GM13976 (cell line): ENCODE measurements around the gene PAQR5.

Experiments used
- DNase-seq: peaks from one replicate; pipeline ENCODE4 v3.0.0; 2012; ENCODE audit warnings: low spot score
- CTCF ChIP-seq: IDR thresholded peaks from 2 replicates; pipeline ENCODE4 v1.5.1; 2012; ENCODE audit warnings: borderline replicate concordance, mild to moderate bottlenecking; ENCODE audit not compliant: insufficient read depth; ENCODE audit errors: extremely low read depth, missing control alignments, control extremely low read depth
- in situ Hi-C: fragments of 300-500 bp; cut with MboI; formaldehyde crosslinking; loops from one replicate; pipeline ENCODE4 v1.12.0; 2022; ENCODE audit warnings: low sequenced_read_pairs, mixed read lengths, inconsistent platforms; ENCODE audit not compliant: unreplicated experiment

Gene PAQR5

DNA sequence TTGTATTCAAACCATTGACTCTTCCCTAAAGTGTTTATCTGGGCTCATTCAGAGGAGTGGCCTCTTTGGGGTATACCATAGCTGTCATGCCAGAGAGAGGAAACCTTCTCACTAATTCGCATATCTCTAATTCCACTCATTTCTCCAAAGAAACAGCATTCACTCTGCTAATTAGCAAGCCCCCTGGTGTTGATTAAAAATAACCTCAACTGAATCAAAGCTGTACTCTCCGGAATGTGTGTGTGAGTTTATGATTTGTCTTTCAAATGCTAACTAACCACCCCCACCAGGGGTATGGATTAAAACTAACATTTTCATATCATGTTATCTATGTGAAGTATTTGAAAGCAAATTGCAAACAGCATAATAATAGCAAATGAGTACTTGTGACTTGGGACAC is 45.5 kb downstream of the PAQR5 start:
- no peak for TF ChIP-seq CTCF
- in situ Hi-C loops: no loop called here
- no peak for DNase-seq

GRCh38 chr15:69346112-69346511 is 47.4 kb downstream of the PAQR5 start:
- TF ChIP-seq CTCF: no peak
- in situ Hi-C loops: no loop called here
- DNase-seq: no peak

GRCh38 chr15:69351333-69351732 is 52.6 kb downstream of the PAQR5 start:
- in situ Hi-C loops: no loop called here
- DNase-seq: no peak
- TF ChIP-seq CTCF: no peak

DNA sequence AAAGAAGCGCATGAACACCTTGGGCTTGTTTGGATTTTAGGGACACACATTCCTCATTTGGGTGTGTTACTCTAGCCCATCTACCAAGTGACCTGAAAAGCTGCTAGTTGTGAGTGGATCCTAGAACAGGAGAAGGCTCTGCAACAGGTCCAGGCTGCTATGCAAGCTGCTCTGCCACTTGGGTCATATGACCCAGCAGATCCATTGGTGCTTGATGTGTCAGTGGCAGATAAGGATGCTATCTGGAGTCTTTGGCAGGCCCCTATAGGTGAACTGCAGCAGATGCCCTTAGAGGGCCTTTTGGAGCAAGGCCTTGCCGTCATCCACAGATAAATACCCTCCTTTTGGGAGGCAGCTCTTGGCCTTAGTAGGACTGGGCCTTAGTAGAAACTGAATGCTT is 53.2 kb downstream of the PAQR5 start:
- no peak for DNase-seq
- in situ Hi-C loops: no loop called here
- no peak for TF ChIP-seq CTCF

DNA sequence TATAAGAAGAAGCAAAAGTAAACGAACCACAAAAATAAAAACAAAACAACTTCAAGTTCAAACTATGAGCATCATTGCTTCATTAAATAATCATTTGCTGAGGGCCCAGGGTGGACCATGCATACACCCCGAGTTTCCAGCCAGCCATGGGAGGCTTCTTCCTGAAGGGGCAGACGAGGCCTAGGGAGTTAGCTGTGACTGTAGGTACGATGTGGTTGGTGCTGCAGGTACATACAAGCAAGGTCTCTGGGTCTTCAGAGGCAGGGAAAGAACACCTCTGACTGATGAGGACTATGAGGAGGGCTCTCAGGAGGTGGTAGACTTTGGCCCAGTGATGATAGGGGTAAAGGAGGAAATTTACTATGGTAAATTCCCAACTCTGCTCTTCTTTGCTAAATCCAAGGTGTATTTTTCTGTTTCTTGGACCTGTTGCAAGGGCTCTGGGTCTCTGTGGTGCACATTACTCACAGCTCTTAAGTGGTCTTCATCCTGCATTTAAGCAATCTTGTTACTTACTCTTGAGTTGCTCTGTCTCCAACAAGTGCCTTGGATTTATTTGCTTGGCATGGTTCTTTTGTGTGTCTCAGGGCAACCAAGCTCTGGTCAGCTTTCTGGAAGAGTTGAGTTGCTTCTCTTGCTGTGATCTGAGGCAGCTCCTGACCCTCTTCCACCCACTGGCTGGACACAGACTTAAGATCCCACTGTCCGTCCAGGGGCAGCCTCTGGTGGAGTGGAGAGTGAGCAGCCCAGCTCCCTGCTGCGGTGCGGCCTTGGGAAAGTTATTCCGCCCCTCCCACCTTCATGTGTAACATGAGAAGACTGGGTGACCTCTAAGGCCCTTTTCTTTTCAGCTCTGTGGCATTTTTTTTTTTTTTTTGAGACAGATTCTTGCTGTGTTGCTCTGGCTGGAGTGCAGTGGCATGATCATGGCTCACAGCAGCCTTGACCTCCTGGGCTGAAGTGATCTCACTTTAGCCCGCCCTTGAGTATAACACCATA is 59.4 kb downstream of the PAQR5 start:
- no peak for TF ChIP-seq CTCF
- no peak for DNase-seq
- in situ Hi-C loops: no loop called here

GRCh38 chr15:69358850-69359249 is 60.1 kb downstream of the PAQR5 start:
- DNase-seq: no peak
- in situ Hi-C loops: no loop called here
- TF ChIP-seq CTCF: no peak
